ENCODE data around the gene DAD1. TPM values are rescaled to one million over a fixed set of nuclear protein-coding genes. Genes with fewer than 3 reads are reported as not detected.
"Not testable (repeated sequence)": the region's sequence is repeated elsewhere in the genome, so short reads cannot be mapped to it uniquely, and the experiment has no call there.

The DAD1 gene
- polyA plus RNA-seq = 100 to 1,000 TPM; 147 to 313 (median 225) TPM
- long read RNA-seq, donor 1 = 0 reads
- long read RNA-seq, donor 2, transcript DAD1-201 (3 exons, 731 nt) = major isoform, 54 of 60 reads
- long read RNA-seq, donor 2, partial matches to known transcripts = 6 of 60 reads
- long read RNA-seq, donor 2, other reads (novel, unspliced or antisense) = 0 of 60 reads
- long read RNA-seq, donor 3, transcript DAD1-201 (3 exons, 731 nt) = major isoform, 108 of 129 reads
- long read RNA-seq, donor 3, partial matches to known transcripts = 20 of 129 reads
- long read RNA-seq, donor 3, other reads (novel, unspliced or antisense) = 0 of 129 reads
- long read RNA-seq, donor 4, partial matches to known transcripts = 0 of 3 reads
- long read RNA-seq, donor 4, other reads (novel, unspliced or antisense) = 0 of 3 reads
- long read RNA-seq, donor 5, transcript DAD1-201 (3 exons, 731 nt) = major isoform, 27 of 41 reads
- long read RNA-seq, donor 5, partial matches to known transcripts = 14 of 41 reads
- long read RNA-seq, donor 5, other reads (novel, unspliced or antisense) = 0 of 41 reads
- long read RNA-seq, donor 6, transcript DAD1-201 (3 exons, 731 nt) = major isoform, 104 of 125 reads
- long read RNA-seq, donor 6, partial matches to known transcripts = 18 of 125 reads
- long read RNA-seq, donor 6, other reads (novel, unspliced or antisense) = 0 of 125 reads
- long read RNA-seq, donor 7 = 0 reads
- long read RNA-seq, donor 8, transcript DAD1-201 (3 exons, 731 nt) = major isoform, 16 of 16 reads
- long read RNA-seq, donor 8, partial matches to known transcripts = 0 of 16 reads
- long read RNA-seq, donor 8, other reads (novel, unspliced or antisense) = 0 of 16 reads
- long read RNA-seq, donor 9, transcript DAD1-201 (3 exons, 731 nt) = major isoform, 29 of 29 reads
- long read RNA-seq, donor 9, partial matches to known transcripts = 0 of 29 reads
- long read RNA-seq, donor 9, other reads (novel, unspliced or antisense) = 0 of 29 reads
- long read RNA-seq, donor 10, transcript DAD1-201 (3 exons, 731 nt) = major isoform, 166 of 204 reads
- long read RNA-seq, donor 10, partial matches to known transcripts = 38 of 204 reads
- long read RNA-seq, donor 10, other reads (novel, unspliced or antisense) = 0 of 204 reads

DNA sequence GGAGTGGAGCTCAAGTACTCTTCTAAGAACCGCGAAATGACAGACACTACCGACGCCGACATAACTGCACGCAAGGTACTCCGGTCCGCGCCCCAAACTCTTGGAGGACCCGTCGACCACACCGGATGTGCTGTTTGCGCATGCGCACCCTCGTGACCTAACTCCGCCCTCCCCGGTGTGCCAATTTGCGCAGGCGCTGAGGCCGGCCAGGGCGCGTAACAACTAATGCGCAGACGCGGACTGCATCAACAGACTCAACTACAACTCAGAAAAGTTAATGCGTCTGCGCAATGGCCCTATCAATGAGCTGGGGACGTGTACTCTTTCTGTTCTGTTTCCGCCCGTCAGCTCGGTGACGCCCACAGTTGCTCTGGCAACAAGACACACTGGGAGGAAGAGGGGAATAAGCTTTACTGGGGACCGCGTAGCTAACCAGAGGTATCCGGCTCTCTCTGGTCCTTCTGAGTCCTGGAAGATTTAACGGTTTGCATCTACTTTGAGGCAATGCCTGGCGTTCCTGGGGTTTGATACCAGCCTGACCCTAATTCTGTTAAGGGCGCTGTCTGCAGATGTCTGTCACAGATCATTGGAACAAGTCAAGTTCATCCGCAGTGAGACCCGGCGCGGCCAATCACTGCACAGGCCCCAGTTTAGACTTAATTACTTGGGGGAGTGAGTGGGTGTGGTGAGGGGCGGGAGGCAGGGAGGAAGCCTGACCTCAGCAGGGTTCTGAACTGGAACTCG is at the start of gene DAD1:
DAD1 (minus strand) TSS at position 129 of the 744 bp plus-strand sequence; CDS start at position 62, 67 bp downstream.
- WGBS, 3 donors = 0 to 1% (median 0%) methylated on average over 44 of the region's 44 CpGs
- DNase-seq = peak; percentile 100
- H3K36me3 ChIP-seq (ENCODE audit: control insufficient read depth in 3 of 3, insufficient read depth in 2 of 3, low read depth in 1 of 3, low read length in 3 of 3) = peaks cover 0 to 4% (median 3%) of the 10 kb centered on the region in 3 donors
- FAIRE-seq = no peak
- no peaks in the 10 kb centered on the region for H3K27me3 ChIP-seq (ENCODE audit: control insufficient read depth in 3 of 3, insufficient read depth in 3 of 3, low read length in 3 of 3)
- H3K9me3 ChIP-seq (ENCODE audit: control insufficient read depth in 2 of 2, insufficient read depth in 1 of 2, low read depth in 1 of 2, low read length in 1 of 2) = no peaks in the 10 kb centered on the region
- peak within 1 kb of the TSS; percentile 90 to 97 (median 96) for H3K27ac ChIP-seq (ENCODE audit: low read depth in 1 of 3, low read length in 2 of 3)
- peak within 1 kb of the TSS; percentile 62 to 98 (median 69) for H3K4me3 ChIP-seq (ENCODE audit: low read depth in 1 of 3, low read length in 3 of 3)
- peaks cover 5 to 15% (median 13%) of the 10 kb centered on the region in 3 donors for H3K4me1 ChIP-seq (ENCODE audit: control insufficient read depth in 3 of 3, insufficient read depth in 2 of 3, low read depth in 1 of 3, low read length in 2 of 3)

DNA sequence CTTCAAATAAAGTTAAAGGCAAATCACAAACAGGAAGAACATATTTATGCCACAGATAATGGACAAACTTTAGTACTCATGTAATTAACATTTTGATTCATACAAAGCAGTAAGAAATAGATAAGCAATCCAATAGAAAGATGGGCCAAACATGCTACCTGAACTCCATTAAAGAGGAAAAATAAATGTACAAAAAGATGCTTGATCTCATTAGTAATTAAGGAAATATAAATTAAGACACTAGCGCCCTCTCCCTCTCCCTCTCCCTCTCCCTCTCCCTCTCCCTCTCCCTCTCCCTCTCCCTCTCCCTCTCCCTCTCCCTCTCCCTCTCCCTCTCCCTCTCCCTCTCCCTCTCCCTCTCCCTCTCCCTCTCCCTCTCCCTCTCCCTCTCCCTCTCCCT is 47.0 kb upstream of the DAD1 start:
- H3K4me1 ChIP-seq (ENCODE audit: control insufficient read depth in 3 of 3, insufficient read depth in 2 of 3, low read depth in 1 of 3, low read length in 2 of 3); FAIRE-seq; H3K27me3 ChIP-seq (ENCODE audit: control insufficient read depth in 3 of 3, insufficient read depth in 3 of 3, low read length in 3 of 3); H3K27ac ChIP-seq (ENCODE audit: low read depth in 1 of 3, low read length in 2 of 3); DNase-seq; H3K36me3 ChIP-seq (ENCODE audit: control insufficient read depth in 3 of 3, insufficient read depth in 2 of 3, low read depth in 1 of 3, low read length in 3 of 3); H3K4me3 ChIP-seq (ENCODE audit: low read depth in 1 of 3, low read length in 3 of 3); H3K9me3 ChIP-seq (ENCODE audit: control insufficient read depth in 2 of 2, insufficient read depth in 1 of 2, low read depth in 1 of 2, low read length in 1 of 2): not testable (repeated sequence)
- 0 to 60% (median 40%) methylated on average over 1 of the region's 1 CpG for WGBS, 3 donors

DNA sequence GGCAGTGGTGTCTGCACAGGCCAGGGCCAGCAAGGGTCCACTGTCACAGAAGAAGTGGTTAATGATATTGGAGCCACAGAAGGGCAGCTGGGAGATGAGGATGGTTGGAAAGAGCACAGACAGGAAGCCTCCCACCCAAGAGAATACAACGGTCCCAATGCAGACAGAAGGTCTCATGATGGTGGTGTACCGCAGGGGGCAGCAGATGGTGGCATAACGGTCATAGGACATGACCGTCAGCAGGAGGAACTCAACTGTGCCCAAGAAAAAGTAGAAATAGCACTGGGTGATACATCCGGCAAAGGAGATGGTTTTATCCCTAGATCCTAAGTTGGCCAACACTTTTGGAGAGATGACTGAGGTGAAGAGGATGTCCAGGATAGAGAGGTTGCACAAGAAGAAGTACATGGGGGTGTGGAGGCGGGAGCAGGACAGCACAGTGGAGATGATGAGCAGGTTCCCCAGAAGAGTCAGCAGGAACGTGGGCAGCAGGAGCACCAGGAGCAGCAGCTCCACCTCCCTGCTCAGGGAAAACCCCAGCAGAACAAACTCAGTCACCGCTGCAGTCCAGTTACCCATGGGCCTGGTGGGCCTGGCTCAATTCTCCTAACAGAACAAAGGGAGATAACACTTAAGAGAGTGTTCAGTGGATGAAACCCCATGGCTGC is 45.3 kb upstream of the DAD1 start:
- Histone ChIP-seq H3K36me3 (ENCODE audit: control insufficient read depth in 3 of 3, insufficient read depth in 2 of 3, low read depth in 1 of 3, low read length in 3 of 3) (no peaks in the 10 kb centered on the region), H3K27me3 (ENCODE audit: control insufficient read depth in 3 of 3, insufficient read depth in 3 of 3, low read length in 3 of 3) (peaks cover 0 to 2% (median 0%) of the 10 kb centered on the region in 3 donors), H3K27ac (ENCODE audit: low read depth in 1 of 3, low read length in 2 of 3) (no peak overlapping the region), H3K4me3 (ENCODE audit: low read depth in 1 of 3, low read length in 3 of 3) (no peak overlapping the region), H3K9me3 (ENCODE audit: control insufficient read depth in 2 of 2, insufficient read depth in 1 of 2, low read depth in 1 of 2, low read length in 1 of 2) (peaks cover 0 to 10% of the 10 kb centered on the region in 2 donors), H3K4me1 (ENCODE audit: control insufficient read depth in 3 of 3, insufficient read depth in 2 of 3, low read depth in 1 of 3, low read length in 2 of 3) (no peaks in the 10 kb centered on the region)
- FAIRE-seq = no peak
- WGBS, 3 donors = 80 to 89% (median 87%) methylated on average over 8 of the region's 8 CpGs
- DNase-seq = no peak

DNA sequence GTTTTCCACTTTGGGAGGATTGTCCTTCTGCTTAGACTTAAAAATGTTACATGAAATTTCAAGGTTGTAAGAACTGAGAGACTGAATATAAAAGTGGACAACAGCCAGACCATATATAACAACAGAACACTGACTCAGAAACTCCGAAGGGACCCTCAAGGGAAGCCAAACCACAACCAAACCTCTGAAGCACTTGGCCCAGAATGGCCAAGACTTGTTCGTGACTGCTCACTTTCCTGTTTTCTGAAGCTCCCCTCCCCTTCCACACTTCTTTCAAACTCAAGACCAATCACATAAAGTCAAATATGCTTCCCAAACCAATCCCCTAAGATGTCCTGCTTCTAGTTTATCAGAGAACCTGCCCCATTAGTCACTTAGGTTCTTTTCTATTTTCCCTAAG is 41.5 kb upstream of the DAD1 start:
- H3K27me3 ChIP-seq (ENCODE audit: control insufficient read depth in 3 of 3, insufficient read depth in 3 of 3, low read length in 3 of 3) = peaks cover 0 to 2% (median 0%) of the 10 kb centered on the region in 3 donors
- H3K36me3 ChIP-seq (ENCODE audit: control insufficient read depth in 3 of 3, insufficient read depth in 2 of 3, low read depth in 1 of 3, low read length in 3 of 3) = no peaks in the 10 kb centered on the region
- no peak for DNase-seq
- 77 to 96% (median 79%) methylated on average over 2 of the region's 2 CpGs for WGBS, 3 donors
- peaks cover 0 to 10% of the 10 kb centered on the region in 2 donors for H3K9me3 ChIP-seq (ENCODE audit: control insufficient read depth in 2 of 2, insufficient read depth in 1 of 2, low read depth in 1 of 2, low read length in 1 of 2)
- no peak overlapping the region for H3K4me3 ChIP-seq (ENCODE audit: low read depth in 1 of 3, low read length in 3 of 3)
- peaks cover 0 to 2% (median 0%) of the 10 kb centered on the region in 3 donors for H3K4me1 ChIP-seq (ENCODE audit: control insufficient read depth in 3 of 3, insufficient read depth in 2 of 3, low read depth in 1 of 3, low read length in 2 of 3)
- FAIRE-seq = no peak
- no peak overlapping the region for H3K27ac ChIP-seq (ENCODE audit: low read depth in 1 of 3, low read length in 2 of 3)

DNA sequence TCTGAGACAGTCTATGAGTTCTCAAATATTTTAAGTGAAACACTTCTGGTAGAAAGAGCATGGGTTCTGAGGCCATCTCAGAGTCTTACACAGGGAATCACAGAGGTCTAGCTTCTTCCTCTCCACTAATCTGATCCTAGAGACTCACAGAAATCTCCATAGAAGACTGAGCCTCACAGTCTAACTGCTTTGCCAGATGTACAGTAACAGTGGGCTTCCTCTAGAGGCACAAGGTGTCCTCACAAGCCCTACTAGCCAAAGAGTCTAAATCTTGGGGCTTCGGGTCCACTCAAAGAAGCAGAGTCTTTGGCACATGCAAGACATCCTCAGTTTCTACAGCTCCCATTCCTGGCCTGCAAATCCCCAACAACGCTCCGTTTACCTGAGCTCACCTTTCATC is 41.0 kb upstream of the DAD1 start:
- DNase-seq = no peak
- Histone ChIP-seq H3K9me3 (ENCODE audit: control insufficient read depth in 2 of 2, insufficient read depth in 1 of 2, low read depth in 1 of 2, low read length in 1 of 2) (peaks cover 0 to 10% of the 10 kb centered on the region in 2 donors), H3K27ac (ENCODE audit: low read depth in 1 of 3, low read length in 2 of 3) (no peak overlapping the region), H3K27me3 (ENCODE audit: control insufficient read depth in 3 of 3, insufficient read depth in 3 of 3, low read length in 3 of 3) (peaks cover 0 to 2% (median 0%) of the 10 kb centered on the region in 3 donors), H3K4me3 (ENCODE audit: low read depth in 1 of 3, low read length in 3 of 3) (no peak overlapping the region), H3K4me1 (ENCODE audit: control insufficient read depth in 3 of 3, insufficient read depth in 2 of 3, low read depth in 1 of 3, low read length in 2 of 3) (peaks cover 0 to 2% (median 0%) of the 10 kb centered on the region in 3 donors), H3K36me3 (ENCODE audit: control insufficient read depth in 3 of 3, insufficient read depth in 2 of 3, low read depth in 1 of 3, low read length in 3 of 3) (no peaks in the 10 kb centered on the region)
- no peak for FAIRE-seq
- WGBS, 3 donors = 96 to 98% (median 98%) methylated on average over 3 of the region's 3 CpGs

DNA sequence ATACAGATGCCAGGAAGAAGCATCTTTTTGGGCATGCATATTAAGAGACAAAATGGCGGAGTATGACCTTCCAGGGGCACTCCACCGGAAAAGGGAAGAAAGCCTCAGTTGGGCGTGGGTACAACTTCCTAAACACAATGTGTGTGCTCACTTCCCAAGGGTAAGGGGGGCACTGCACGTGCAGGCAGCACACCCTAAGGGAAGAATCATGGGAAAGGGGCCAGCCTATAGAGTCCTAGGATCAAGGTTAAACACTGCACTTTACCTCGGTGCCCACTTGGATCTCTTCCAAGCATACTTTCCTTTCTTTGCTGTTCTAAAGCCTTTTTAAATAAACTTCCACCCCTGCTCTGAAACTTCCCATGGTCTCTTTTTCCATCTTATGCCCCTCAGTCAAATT is 40.3 kb upstream of the DAD1 start:
- Histone ChIP-seq H3K27me3 (ENCODE audit: control insufficient read depth in 3 of 3, insufficient read depth in 3 of 3, low read length in 3 of 3) (peaks cover 0 to 2% (median 0%) of the 10 kb centered on the region in 3 donors), H3K4me1 (ENCODE audit: control insufficient read depth in 3 of 3, insufficient read depth in 2 of 3, low read depth in 1 of 3, low read length in 2 of 3) (peaks cover 0 to 2% (median 0%) of the 10 kb centered on the region in 3 donors), H3K4me3 (ENCODE audit: low read depth in 1 of 3, low read length in 3 of 3) (no peak overlapping the region), H3K9me3 (ENCODE audit: control insufficient read depth in 2 of 2, insufficient read depth in 1 of 2, low read depth in 1 of 2, low read length in 1 of 2) (peaks cover 0 to 10% of the 10 kb centered on the region in 2 donors), H3K27ac (ENCODE audit: low read depth in 1 of 3, low read length in 2 of 3) (no peak overlapping the region), H3K36me3 (ENCODE audit: control insufficient read depth in 3 of 3, insufficient read depth in 2 of 3, low read depth in 1 of 3, low read length in 3 of 3) (no peaks in the 10 kb centered on the region)
- WGBS, 3 donors = 62 to 64% (median 63%) methylated on average over 5 of the region's 5 CpGs
- FAIRE-seq (no peak), DNase-seq (no peak)

DNA sequence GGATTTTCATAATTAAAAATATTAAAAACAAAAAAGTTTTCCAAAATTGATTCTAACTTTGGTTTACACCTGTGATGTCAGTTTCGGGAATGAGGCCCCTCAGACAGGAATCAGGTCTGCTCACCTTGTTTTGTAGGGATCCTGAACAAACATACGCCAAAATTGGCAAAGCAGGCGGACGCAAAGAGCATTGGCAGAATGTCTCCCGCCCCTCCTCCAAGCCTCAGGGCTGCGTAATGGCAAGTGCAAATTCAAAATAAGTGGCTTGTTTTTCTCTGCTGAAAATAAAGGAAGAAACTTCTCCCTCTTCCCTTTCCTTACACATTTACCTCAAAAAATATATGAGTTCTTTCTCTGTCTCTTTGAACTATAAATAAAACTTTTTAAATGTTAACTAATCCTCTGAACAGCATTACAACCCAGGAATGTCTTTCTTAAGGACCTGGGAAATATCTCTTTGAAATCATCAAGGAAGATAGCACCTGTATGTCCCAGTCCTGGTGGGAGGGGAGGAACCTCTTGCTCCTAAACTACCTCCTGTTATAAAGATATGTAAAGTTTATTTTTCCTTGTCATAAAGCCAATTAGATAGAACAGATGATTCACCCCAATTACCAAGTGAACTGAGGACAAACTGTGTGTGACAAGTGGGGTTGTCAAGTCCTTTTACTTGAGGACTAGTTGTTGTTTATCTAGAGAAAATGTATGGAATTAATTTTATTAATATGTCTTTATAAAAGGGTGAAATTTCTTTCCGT is 38.7 kb upstream of the DAD1 start:
- 77 to 83% (median 78%) methylated on average over 7 of the region's 7 CpGs for WGBS, 3 donors
- Histone ChIP-seq H3K4me3 (ENCODE audit: low read depth in 1 of 3, low read length in 3 of 3) (no peak overlapping the region), H3K9me3 (ENCODE audit: control insufficient read depth in 2 of 2, insufficient read depth in 1 of 2, low read depth in 1 of 2, low read length in 1 of 2) (peaks cover 0 to 10% of the 10 kb centered on the region in 2 donors), H3K27me3 (ENCODE audit: control insufficient read depth in 3 of 3, insufficient read depth in 3 of 3, low read length in 3 of 3) (no peaks in the 10 kb centered on the region), H3K4me1 (ENCODE audit: control insufficient read depth in 3 of 3, insufficient read depth in 2 of 3, low read depth in 1 of 3, low read length in 2 of 3) (peaks cover 0 to 2% (median 0%) of the 10 kb centered on the region in 3 donors), H3K36me3 (ENCODE audit: control insufficient read depth in 3 of 3, insufficient read depth in 2 of 3, low read depth in 1 of 3, low read length in 3 of 3) (no peaks in the 10 kb centered on the region), H3K27ac (ENCODE audit: low read depth in 1 of 3, low read length in 2 of 3) (no peak overlapping the region)
- DNase-seq (peak in 1 of 2 donors; percentile 50), FAIRE-seq (no peak)
